HG03571 (cell line): ENCODE results near the gene SYNGAP1.

Experiments used
- ATAC-seq: cut with Tn5 transposase; IDR thresholded peaks from one replicate; pipeline ENCODE4 v1.9.1; 2021; ENCODE audit not compliant: unreplicated experiment

The SYNGAP1 gene

DNA sequence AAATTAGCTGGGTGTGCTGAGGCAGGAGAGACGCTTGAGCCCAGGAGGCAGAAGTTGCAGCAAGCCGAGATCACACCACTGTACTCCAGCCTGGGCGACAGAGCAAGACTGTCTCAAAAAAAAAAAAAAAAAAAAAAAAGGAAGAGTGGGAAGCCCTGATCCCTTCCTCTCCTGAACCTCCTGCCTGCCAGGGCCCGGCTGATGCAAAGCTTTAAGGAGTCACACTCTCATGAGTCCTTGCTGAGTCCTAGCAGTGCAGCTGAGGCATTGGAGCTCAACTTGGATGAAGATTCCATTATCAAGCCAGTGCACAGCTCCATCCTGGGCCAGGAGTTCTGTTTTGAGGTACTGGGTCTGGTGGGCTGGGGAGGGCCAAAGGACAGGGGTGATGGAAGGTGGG, 15.1 kb downstream of the SYNGAP1 start:
- ATAC-seq, result no peak

DNA sequence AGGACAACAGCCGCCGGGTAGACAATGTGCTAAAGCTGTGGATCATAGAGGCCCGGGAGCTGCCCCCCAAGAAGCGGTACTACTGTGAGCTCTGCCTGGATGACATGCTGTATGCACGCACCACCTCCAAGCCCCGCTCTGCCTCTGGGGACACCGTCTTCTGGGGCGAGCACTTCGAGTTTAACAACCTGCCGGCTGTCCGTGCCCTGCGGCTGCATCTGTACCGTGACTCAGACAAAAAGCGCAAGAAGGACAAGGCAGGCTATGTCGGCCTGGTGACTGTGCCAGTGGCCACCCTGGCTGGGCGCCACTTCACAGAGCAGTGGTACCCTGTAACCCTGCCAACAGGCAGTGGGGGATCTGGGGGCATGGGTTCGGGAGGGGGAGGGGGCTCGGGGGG, 17.8 kb downstream of the SYNGAP1 start:
- ATAC-seq, result no peak

DNA sequence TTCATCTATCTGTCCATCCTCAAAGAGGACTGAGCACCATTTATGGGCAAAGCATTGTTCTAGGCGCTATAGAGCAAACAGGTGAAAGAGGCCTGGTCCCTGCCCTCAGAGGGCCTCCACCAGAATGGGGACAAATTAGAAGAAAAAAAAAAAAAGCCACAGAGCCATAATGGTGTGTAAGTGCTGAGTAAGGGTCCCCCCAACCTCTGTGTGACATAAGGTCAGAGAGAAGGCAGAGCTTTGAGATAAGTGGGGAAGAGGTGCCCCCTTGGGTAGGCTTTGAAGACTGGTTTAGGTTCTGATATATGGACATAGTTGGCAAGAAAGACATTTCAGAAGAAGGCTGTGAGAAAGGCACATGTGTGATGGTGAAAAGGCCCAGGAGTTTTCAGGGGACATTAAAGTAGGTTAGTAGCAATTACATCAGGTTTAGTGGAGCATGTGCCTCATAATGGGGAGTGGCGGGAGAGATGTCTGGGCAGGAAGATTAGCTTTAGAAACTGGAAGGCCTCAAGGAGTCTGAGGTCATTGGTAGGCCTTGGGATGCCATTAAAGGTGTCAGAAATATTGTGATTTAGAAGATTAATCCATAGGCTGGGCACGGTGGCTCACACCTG, 19.2 kb downstream of the SYNGAP1 start:
- ATAC-seq, result no peak

DNA sequence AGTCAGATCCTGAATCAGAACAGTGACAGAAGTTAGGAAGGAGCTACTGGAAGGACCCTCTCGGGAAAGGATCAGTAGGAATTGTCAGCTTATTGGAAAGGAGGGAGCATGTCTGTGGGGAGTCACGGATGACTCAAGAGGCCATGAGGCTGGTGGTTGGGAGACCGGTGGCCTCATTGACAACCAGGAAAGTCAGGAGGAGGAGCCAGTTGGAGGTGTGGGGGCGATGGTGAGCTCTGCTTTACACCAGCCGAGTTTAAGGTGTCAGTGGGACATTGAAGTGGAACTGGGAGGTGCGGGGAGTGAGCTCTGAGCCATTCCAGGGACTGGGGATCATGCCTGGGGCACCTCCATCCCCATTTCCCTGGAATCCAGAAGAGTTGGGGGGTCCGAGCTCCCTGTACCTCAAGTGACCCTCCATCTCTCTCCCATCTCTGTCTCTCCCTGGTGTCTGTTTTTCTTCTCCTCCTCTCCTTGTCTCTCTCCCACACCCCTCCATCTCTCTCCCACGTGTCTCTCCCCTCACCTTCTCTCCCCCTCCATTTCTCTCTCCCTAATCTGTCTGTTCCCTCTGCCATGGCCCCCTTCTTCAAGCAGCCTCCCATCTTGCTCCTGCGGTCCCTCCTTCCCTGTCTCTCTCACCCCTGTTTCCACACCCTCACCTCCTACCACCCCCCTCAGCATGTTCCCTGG, 20.2 kb downstream of the SYNGAP1 start:
- ATAC-seq, result no peak

DNA sequence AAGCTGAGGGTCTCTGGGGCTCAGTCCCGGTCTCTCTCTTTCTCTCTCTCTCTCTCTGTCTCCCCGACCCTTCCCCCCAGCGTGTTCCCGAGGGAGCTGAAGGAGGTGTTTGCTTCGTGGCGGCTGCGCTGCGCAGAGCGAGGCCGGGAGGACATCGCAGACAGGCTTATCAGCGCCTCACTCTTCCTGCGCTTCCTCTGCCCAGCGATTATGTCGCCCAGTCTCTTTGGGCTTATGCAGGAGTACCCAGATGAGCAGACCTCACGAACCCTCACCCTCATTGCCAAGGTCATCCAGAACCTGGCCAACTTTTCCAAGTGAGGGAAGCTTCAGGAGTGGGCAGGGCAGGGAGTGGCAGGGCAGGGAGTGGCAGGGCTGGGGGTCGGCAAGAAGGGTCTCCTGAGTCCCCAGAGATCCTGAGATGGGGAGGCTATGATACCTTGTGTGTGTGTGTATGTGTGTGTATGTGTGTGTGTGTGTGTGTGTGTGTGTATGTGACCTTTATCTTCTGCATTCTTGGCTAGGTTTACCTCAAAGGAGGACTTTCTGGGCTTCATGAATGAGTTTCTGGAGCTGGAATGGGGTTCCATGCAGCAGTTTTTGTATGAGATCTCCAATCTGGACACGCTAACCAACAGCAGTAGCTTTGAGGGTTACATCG, 20.9 kb downstream of the SYNGAP1 start:
- no peak for ATAC-seq

DNA sequence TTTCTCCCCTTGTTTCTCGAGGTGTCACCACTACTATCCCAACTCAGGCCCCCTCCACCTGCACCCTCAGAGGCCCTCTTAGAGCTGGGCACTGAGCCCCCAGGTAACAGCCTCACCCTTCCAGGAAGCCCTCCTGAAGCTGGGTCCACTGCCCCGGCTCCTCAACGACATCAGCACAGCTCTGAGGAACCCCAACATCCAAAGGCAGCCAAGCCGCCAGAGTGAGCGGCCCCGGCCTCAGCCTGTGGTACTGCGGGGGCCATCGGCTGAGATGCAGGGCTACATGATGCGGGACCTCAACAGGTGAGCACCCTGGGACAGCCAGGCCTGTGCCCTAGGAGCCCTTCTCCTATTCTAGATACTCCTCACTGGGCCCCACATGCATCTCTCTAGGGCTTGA, 21.6 kb downstream of the SYNGAP1 start:
- no peak for ATAC-seq

DNA sequence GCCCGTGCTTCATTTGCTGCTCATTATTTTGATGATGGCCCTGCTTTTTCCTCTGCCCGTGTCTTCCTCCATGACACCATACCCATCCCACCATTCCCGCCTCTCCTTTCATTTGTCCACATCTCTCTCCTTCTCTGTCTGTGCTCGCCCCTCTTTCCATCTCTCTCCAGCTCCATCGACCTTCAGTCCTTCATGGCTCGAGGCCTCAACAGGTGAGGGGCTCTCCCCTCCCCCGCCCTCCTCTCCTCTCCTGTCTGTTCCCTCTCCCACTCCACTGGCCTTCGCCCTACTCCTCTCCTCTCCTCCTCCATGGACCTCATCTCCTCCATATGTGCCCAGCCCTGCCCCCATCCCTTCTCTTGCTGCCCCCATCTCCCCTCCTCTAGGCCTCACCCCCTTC, 22.4 kb downstream of the SYNGAP1 start:
- ATAC-seq, result no peak

DNA sequence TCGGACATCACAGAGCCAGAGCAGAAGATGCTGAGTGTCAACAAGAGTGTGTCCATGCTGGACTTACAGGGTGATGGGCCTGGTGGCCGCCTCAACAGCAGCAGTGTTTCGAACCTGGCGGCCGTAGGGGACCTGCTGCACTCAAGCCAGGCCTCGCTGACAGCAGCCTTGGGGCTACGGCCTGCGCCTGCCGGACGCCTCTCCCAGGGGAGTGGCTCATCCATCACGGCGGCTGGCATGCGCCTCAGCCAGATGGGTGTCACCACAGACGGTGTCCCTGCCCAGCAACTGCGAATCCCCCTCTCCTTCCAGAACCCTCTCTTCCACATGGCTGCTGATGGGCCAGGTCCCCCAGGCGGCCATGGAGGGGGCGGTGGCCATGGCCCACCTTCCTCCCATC, 23.2 kb downstream of the SYNGAP1 start:
- no peak for ATAC-seq

DNA sequence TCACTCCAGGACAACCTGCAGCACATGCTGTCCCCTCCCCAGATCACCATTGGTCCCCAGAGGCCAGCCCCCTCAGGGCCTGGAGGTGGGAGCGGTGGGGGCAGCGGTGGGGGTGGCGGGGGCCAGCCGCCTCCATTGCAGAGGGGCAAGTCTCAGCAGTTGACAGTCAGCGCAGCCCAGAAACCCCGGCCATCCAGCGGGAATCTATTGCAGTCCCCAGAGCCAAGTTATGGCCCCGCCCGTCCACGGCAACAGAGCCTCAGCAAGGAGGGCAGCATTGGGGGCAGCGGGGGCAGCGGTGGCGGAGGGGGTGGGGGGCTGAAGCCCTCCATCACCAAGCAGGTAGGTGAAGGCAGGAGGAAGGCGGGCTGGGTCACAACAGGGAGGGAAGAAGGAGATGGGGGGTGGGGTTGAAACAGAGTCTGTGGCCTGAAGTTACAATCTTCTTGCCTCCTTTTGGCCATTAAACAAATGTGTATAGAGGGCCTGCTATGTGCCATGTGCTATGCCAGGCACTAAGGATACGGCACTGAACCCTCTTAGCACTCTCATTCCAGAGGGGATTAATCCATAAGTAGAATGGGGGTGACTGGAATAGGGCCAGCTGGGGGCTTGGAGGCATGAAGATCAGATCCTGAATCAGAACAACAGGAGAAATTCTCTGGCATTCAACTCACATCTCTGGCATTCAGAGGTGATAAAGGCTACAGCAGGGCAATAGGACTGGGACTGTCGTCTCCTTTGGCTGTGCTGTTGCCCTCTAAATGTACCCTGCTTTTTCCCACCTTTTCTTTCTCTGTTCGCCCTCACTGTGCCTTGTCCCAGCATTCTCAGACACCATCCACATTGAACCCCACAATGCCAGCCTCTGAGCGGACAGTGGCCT, 24.0 kb downstream of the SYNGAP1 start:
- ATAC-seq, result no peak

DNA sequence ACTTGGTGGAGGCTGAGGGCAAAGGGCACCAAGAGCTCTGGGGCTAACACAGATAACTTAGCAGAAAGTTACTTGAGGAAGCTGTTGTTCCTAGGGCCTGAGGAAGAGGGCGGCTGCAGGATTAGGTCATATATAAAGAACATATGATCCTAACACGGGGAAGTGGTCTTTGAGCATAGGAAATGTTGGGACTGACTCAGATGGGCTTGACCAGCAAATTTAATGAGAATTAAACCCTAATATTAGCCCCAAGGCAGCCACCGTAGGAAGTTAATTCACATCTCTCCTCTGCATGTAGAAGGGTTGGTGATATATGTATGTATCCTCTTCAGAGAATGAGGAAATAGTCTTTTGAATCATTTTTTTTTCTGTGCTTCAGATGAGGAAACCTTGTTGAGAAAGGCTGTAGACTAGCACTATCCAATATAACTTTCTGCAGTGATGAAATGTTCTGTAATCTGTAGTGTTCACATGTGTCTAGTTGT, 25.3 kb downstream of the SYNGAP1 start:
- ATAC-seq, result no peak

DNA sequence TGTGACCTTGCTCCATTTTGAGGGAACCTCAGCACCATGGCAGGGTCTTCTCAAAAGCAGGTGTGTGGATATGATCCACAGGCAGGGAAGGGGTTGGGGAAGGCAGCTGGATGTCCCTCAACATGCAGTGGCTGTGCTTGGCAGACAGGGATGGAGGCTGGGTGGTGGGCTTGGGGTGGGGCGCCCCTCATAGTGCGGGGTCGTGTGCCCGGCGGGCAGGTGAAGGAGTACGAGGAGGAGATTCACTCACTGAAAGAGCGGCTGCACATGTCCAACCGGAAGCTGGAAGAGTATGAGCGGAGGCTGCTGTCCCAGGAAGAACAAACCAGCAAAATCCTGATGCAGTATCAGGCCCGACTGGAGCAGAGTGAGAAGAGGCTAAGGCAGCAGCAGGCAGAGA, 26.5 kb downstream of the SYNGAP1 start:
- no peak for ATAC-seq

DNA sequence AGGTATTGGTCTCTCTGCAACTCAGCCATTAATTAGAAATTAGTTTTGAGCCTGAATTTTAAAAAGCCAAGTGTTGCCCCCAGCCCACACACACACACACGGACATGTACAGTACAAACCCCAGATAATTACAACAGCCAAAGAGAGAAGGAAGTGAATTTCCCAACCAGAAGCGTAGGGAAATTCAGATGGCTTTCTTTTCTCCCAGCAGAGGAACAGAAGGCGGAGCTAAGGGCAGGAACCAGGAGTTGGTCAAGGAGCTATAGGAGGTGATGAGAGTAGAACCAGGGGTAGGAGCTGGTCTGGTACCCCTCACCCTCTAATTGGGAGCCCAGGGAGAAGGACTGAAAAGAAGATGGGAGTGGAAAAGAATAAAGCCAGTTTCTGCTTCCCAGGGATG, 30.6 kb downstream of the SYNGAP1 start:
- ATAC-seq, result no peak

DNA sequence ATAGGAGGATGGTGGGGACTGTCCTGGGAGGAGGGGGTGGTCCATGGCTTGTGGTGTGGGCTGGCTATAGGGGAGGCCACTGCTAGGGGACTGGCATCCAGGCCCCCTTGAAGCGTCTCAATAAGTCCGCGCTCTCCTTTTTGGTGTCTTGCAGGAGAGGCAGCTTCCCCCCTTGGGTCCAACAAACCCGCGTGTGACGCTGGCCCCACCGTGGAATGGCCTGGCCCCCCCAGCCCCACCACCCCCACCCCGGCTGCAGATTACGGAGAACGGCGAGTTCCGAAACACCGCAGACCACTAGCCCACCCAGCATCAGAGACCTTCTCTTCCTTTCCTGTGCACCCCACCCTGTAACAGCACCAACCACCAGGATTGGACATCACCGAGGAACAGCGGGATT, 31.7 kb downstream of the SYNGAP1 start:
- no peak for ATAC-seq

DNA sequence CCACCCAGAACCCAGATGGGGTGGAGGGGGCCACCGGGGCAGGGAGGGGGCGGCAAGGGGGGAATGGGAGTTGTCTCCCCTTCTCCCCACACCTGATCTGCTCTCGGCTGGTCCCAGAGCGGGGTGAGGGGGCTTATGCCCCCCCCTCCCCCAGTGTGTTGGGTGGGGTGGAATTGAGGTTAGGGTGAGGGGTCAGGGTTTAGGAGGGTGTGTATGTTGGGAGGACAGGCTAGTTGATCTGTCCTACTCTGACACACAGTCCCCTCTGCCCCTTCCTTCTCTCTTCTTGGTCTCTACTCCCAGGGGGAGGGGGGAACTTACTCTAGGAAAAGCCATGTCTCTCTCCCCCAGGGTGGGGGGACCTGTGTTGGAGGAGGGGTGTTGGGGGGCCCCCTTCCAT, 32.6 kb downstream of the SYNGAP1 start:
- no peak for ATAC-seq

DNA sequence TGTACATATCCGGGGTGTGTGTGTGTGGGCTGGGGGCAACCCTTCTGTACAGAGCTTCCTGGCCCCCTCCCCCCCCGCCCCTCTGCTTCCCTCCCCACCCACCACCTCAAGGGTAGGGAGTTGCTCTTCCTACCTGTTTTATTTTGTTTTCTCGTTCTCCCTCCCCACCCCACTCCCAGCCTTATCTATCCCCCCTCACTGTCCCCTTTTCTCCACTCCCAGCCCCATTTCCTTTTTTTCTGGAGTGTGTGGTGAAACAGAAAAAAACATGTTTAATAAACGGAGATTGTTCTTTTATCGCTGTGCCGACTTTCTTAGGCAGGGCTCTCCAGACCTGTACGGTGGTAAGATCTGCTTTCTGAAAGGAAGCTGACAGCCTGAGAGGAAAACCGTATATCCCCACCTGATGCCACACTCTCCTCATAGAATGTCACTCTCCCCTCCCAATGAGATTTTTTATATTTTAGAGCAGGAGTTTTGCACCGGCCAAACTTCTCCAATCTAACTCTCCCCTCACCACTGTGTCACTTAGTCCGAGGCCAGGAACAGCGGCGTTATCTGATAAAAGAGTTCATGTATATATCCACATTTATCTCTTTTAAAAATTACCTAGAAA, 33.6 kb downstream of the SYNGAP1 start:
- no peak for ATAC-seq

DNA sequence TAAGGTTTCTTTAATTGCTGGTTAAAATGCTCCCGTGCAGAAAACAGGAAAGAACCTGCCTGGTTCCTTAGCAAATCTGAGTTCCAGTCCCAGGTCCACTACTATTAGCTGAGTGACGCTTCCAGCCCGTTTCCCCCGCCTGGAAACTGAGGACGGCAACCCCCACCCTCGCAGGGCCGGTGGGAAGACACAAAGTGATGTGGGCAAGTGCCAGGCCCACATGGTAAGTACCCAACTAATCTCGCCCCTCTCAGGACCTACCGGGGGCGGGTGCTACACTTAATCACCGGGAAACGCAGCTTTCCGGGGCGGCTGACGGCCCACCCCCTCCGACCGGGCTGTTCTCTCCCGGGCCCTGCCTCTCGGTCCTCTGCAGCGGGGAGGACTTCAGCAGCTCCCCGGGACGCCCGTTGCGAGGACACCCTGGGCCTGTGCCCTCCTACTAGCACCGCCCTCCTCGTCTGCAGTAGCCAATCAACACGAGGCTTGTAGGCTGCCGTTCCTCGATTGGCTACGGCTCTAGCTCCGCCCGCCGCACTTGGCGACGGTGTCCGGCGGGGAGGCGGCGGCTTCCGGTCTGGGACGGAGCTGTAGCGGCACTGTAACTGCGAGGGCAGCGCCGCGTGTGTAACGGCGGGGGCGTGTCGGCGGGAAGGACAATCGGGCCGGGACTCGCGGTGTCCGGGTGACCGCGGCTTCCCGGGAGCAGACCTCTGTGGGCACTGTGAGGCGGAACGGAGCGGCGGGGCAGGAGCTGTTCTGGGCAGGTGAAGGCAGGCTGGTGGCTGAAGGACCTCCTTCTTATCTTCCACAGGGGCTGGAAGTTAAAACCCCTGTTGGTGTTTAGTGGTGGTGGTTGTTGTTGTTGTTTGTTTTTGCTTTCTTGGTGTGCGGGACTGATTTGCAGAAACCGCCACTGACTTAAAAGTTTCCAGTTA, 34.4 kb downstream of the SYNGAP1 start, which contains the start of gene ZBTB9:
TSS of gene ZBTB9 (plus strand) at position 568 of the 938 bp plus-strand sequence. CDS start 525 bp downstream, outside the sequence.
- ATAC-seq, result peak; percentile 98

DNA sequence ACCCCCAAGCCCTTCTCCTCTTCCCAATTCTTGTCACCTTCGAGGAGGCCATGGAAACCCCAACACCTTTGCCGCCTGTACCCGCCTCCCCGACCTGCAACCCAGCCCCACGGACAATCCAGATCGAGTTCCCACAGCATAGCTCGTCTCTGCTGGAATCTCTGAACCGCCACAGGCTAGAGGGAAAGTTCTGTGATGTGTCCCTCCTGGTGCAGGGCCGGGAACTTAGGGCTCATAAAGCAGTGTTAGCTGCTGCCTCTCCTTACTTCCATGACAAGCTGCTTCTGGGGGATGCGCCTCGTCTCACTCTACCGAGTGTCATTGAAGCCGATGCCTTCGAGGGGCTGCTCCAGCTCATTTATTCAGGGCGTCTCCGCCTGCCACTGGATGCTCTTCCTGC, 35.2 kb downstream of the SYNGAP1 start:
- ATAC-seq, result no peak

DNA sequence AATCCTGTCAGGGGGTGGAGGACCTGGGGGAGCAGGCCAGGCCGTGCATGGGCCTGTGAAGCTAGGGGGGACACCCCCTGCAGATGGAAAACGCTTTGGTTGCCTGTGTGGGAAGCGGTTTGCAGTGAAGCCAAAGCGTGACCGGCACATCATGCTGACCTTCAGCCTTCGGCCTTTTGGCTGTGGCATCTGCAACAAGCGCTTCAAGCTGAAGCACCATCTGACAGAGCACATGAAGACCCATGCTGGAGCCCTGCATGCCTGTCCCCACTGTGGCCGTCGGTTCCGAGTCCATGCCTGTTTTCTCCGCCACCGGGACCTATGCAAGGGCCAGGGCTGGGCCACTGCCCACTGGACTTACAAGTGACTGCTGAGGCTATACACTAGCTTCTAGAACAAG, 36.3 kb downstream of the SYNGAP1 start:
- no peak for ATAC-seq

DNA sequence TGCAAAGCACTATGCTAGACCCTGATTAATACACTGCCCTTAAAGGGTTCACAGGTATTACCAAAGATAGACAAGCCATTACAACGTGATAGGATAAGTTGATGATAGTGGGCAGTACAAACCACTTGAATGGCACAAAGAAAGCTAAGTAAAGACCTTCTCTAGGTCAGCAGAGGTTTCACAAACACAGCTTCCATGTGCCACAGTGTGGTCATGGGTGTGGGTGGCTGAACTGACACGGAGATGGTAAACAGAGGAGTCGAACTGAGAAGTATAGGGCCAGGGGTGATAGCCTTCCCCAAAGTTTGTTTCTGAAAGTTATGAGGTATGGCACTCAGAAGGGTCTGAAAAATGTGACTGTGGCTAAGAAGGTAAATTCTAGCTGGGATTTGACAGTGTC, 38.8 kb downstream of the SYNGAP1 start:
- no peak for ATAC-seq

DNA sequence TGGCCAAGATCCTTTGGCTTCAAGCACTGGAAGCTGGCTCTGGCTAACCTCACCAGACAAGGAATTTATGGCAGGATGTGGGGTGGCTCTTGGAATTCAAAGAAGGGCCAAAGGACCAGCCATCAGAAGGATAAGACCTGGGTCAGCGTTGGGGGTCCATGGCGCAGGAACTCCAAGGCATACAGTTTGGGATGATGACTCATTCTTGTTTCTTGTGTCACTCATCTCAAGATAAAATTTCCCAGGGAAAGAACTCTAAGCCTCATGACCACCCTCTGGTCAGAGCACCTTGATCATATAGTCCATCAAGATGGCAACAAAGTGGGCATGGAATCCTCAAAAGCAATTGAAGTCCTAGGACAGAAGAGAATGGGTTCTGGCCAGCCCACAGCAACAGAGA, 39.4 kb downstream of the SYNGAP1 start:
- no peak for ATAC-seq
